K562 (cell line): Measurements from ENCODE around the gene MTTP. TPM values are rescaled to one million over a fixed set of nuclear protein-coding genes. Genes with fewer than 3 reads are reported as not detected.
A peak's percentile ranks its signal among the peaks of the same experiment; 100 is the strongest.

Experiments used
- BRF1 ChIP-seq: IDR thresholded peaks from 3 replicates; pipeline ENCODE4 v1.6.1; 2011; ENCODE audit warnings: borderline replicate concordance, mild to moderate bottlenecking; ENCODE audit not compliant: insufficient read length; ENCODE audit errors: extremely low read depth
- CHCHD3 ChIP-seq: fragments of 250-450 bp; sonication (Bioruptor Pico); IDR thresholded peaks from 2 replicates; pipeline ENCODE4 v2.1.2; 2022; ENCODE audit warnings: mild to moderate bottlenecking
- EP300 ChIP-seq: IDR thresholded peaks from 2 replicates; pipeline ENCODE4 v1.6.1; 2012; ENCODE audit warnings: low read length, improper control_type of control experiment
- HDAC1 ChIP-seq, 2 experiments: fragments of 450-650 bp; IDR thresholded peaks; 2 replicates each; pipeline ENCODE4 v1.6.1; 2016 to 2017; ENCODE audit warnings: inconsistent platforms in 1 of 2, mild to moderate bottlenecking in 1 of 2, moderate library complexity in 1 of 2
- MAZ ChIP-seq, 2 experiments: fragments of 450-650 bp in 1 of 2; sonication (generic) in 1 of 2; formaldehyde crosslinking; IDR thresholded peaks in 1 of 2; conservative IDR thresholded peaks in 1 of 2; 2 replicates each; pipeline versions ENCODE4 v1.4.0 to v1.5.0; 2020; ENCODE audit warnings: mild to moderate bottlenecking in 1 of 2, missing genetic modification reagents in 1 of 2
- RFX1 ChIP-seq: fragments of 450-650 bp; IDR thresholded peaks from 2 replicates; pipeline ENCODE4 v1.6.1; 2016; ENCODE audit warnings: mild to moderate bottlenecking, moderate library complexity
- SAP30 ChIP-seq: fragments of 200-600 bp; sonication (generic); IDR thresholded peaks from 2 replicates; pipeline ENCODE4 v1.6.1; 2012; ENCODE audit warnings: borderline replicate concordance, low read depth, mild to moderate bottlenecking, moderate library complexity, low read length, control low read depth, inconsistent platforms; ENCODE audit not compliant: insufficient read depth, poor library complexity, severe bottlenecking
- SMARCE1 ChIP-seq: fragments of 450-650 bp; IDR thresholded peaks from 2 replicates; pipeline ENCODE4 v1.7.1; 2016; ENCODE audit warnings: mild to moderate bottlenecking
- TCF3 ChIP-seq: sonication (generic); formaldehyde crosslinking; IDR thresholded peaks from 2 replicates; pipeline ENCODE4 v1.4.0; 2020; ENCODE audit warnings: mild to moderate bottlenecking, missing genetic modification reagents
- TCFL5 ChIP-seq: fragments of 250-450 bp; sonication (Bioruptor Pico); conservative IDR thresholded peaks from 2 replicates; pipeline ENCODE4 v1.6.1; 2021; ENCODE audit warnings: mild to moderate bottlenecking, moderate library complexity, matching md5 sums
- ZKSCAN8 ChIP-seq: fragments of 200-800 bp; sonication (Bioruptor generic); IDR thresholded peaks from 2 replicates; pipeline ENCODE4 v1.6.1; 2016; ENCODE audit warnings: missing genetic modification characterization, missing compliant biosample characterization
- ZNF133 ChIP-seq: fragments of 250-450 bp; sonication (Bioruptor Pico); IDR thresholded peaks from 2 replicates; pipeline ENCODE4 v1.4.0; 2020; ENCODE audit warnings: mild to moderate bottlenecking
- ZNF551 ChIP-seq: fragments of 250-450 bp; sonication (Bioruptor Pico); IDR thresholded peaks from 2 replicates; pipeline ENCODE4 v1.5.0; 2021; ENCODE audit warnings: mild to moderate bottlenecking, moderate library complexity
- polyA plus RNA-seq, 8 experiments: library from polyadenylated mRNA; depleted of rRNA in 4 of 8; stranded (reverse) in 5 of 8; unstranded in 3 of 8; fragments of >200 nt; fragmentation: Nextera tagmentation in 2 of 8; fragmentation: Illumina TruSeq in 1 of 8; extraction: Ambion mirVana in 2 of 8; extraction: Trizol in 1 of 8; gene quantifications; 2 replicates each; pipeline versions ENCODE4 v1.2.1 to v1.2.3, GENCODE V29; 2011 to 2014; ENCODE audit warnings: inconsistent platforms in 1 of 8, missing spikeins in 1 of 8
- total RNA-seq, 7 experiments: library from RNA; depleted of rRNA in 6 of 7; stranded (reverse); fragments of >200 nt in 6 of 7; fragmentation: Illumina TruSeq in 2 of 7; extraction: Trizol in 2 of 7; gene quantifications; 2 replicates each; pipeline versions ENCODE4 v1.2.1 to v1.2.3, GENCODE V29; 2011 to 2021; ENCODE audit warnings: low replicate concordance in 1 of 7
- TF ChIP-seq, protein P1 (sequence below), 2 experiments: fragments of 450-650 bp; formaldehyde crosslinking in 1 of 2; IDR thresholded peaks; 2 replicates each; pipeline versions ENCODE4 v1.4.0 to v1.6.1; 2014 to 2020; ENCODE audit warnings: mild to moderate bottlenecking in 2 of 2, borderline replicate concordance in 1 of 2, low read depth in 1 of 2
- TF ChIP-seq, protein P2 (sequence below), 2 experiments: fragments of 450-650 bp; conservative IDR thresholded peaks; 2 replicates each; pipeline ENCODE4 v1.6.1; 2017; ENCODE audit warnings: mild to moderate bottlenecking in 2 of 2, moderate library complexity in 2 of 2
- TF ChIP-seq, protein P3 (sequence below): sonication (generic); formaldehyde crosslinking; IDR thresholded peaks from 2 replicates; pipeline ENCODE4 v1.8.0; 2022; ENCODE audit warnings: mild to moderate bottlenecking, missing genetic modification reagents

The MTTP gene
- total and polyA plus RNA-seq, 9 of the 15 experiments (the other 6 are each of a cell fraction or from before 2014, with no cell fraction given): 0.01 to 0.29 (median 0.04) TPM; not detected in 2

DNA sequence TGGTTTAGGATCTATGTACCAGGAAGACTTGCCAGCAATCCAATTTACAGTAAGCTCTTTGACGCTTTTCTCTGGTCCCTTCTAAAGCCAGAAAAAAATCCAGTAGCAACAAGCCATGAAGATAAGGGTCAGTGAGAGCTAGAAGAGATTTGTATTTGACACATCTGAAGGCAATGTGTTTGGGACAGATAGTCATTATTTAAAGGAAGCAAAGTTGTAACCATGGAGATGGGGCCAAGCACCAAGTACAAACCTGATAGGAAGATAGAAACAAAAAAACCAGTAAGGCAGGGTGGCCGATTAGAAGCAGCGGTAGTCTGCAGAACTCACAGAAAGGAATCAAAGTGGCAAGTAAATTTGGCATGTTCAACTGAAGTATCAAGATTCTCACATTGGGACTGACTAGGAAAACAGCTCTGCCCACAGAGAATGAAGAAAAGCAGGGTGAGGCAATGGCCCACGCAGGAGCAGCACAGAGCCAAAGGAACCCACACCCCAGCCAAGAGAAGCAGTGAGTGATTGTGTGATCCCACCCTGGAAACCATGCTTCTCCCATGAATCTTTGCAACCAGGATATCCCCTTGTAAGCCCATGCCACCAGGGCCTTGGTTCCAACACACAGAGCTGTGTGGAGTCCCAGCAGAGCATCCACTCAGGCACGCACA lies 95.9 kb downstream of the MTTP start (continued):
- TF ChIP-seq, protein P1, sequence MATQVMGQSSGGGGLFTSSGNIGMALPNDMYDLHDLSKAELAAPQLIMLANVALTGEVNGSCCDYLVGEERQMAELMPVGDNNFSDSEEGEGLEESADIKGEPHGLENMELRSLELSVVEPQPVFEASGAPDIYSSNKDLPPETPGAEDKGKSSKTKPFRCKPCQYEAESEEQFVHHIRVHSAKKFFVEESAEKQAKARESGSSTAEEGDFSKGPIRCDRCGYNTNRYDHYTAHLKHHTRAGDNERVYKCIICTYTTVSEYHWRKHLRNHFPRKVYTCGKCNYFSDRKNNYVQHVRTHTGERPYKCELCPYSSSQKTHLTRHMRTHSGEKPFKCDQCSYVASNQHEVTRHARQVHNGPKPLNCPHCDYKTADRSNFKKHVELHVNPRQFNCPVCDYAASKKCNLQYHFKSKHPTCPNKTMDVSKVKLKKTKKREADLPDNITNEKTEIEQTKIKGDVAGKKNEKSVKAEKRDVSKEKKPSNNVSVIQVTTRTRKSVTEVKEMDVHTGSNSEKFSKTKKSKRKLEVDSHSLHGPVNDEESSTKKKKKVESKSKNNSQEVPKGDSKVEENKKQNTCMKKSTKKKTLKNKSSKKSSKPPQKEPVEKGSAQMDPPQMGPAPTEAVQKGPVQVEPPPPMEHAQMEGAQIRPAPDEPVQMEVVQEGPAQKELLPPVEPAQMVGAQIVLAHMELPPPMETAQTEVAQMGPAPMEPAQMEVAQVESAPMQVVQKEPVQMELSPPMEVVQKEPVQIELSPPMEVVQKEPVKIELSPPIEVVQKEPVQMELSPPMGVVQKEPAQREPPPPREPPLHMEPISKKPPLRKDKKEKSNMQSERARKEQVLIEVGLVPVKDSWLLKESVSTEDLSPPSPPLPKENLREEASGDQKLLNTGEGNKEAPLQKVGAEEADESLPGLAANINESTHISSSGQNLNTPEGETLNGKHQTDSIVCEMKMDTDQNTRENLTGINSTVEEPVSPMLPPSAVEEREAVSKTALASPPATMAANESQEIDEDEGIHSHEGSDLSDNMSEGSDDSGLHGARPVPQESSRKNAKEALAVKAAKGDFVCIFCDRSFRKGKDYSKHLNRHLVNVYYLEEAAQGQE (IDR thresholded peaks at IDR 0.05; ENCODE audit: borderline replicate concordance): peak; percentile 10; the same call in 1 of the 2 replicates
- TF ChIP-seq, protein P1 (CRISPR knock-in tag; IDR thresholded peaks at IDR 0.05; ENCODE audit: low read depth): no peak
- TF ChIP-seq EP300 (peak; percentile 41; the same call in 1 of the 2 replicates), CHCHD3 (CRISPR knock-in tag) (no peak), TCF3 (peak; percentile 80), TCFL5 (CRISPR knock-in tag) (no peak), RFX1 (peak; percentile 85), MAZ (CRISPR knock-in tag; conservative IDR thresholded peaks at IDR 0.05 in 1 of 2, IDR thresholded peaks at IDR 0.05 in 1 of 2) (no peak), BRF1 (no peak), ZKSCAN8 (no peak), SMARCE1 (peak; percentile 56; the same call in 1 of the 2 replicates), ZNF133 (CRISPR knock-in tag) (no peak), SAP30 (no peak), ZNF551 (CRISPR knock-in tag) (no peak), HDAC1 (IDR thresholded peaks at IDR 0.05) (peak in 1 of 2 experiments; percentile 90; a peak in 2 of 4 replicates)
- TF ChIP-seq, protein P2, sequence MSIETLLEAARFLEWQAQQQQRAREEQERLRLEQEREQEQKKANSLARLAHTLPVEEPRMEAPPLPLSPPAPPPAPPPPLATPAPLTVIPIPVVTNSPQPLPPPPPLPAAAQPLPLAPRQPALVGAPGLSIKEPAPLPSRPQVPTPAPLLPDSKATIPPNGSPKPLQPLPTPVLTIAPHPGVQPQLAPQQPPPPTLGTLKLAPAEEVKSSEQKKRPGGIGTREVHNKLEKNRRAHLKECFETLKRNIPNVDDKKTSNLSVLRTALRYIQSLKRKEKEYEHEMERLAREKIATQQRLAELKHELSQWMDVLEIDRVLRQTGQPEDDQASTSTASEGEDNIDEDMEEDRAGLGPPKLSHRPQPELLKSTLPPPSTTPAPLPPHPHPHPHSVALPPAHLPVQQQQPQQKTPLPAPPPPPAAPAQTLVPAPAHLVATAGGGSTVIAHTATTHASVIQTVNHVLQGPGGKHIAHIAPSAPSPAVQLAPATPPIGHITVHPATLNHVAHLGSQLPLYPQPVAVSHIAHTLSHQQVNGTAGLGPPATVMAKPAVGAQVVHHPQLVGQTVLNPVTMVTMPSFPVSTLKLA (conservative IDR thresholded peaks at IDR 0.05): 0 out of 4 replicates have a peak, but pooled peaks of 1 of the 2 experiments have one; percentile 37
- TF ChIP-seq, protein P3, sequence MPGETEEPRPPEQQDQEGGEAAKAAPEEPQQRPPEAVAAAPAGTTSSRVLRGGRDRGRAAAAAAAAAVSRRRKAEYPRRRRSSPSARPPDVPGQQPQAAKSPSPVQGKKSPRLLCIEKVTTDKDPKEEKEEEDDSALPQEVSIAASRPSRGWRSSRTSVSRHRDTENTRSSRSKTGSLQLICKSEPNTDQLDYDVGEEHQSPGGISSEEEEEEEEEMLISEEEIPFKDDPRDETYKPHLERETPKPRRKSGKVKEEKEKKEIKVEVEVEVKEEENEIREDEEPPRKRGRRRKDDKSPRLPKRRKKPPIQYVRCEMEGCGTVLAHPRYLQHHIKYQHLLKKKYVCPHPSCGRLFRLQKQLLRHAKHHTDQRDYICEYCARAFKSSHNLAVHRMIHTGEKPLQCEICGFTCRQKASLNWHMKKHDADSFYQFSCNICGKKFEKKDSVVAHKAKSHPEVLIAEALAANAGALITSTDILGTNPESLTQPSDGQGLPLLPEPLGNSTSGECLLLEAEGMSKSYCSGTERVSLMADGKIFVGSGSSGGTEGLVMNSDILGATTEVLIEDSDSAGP (CRISPR knock-in tag): no peak
